ENCODE data around the gene SNX8.
"Not testable (repeated sequence)": the region's sequence is repeated elsewhere in the genome, so short reads cannot be mapped to it uniquely, and the experiment has no call there.

SNX8 gene

DNA sequence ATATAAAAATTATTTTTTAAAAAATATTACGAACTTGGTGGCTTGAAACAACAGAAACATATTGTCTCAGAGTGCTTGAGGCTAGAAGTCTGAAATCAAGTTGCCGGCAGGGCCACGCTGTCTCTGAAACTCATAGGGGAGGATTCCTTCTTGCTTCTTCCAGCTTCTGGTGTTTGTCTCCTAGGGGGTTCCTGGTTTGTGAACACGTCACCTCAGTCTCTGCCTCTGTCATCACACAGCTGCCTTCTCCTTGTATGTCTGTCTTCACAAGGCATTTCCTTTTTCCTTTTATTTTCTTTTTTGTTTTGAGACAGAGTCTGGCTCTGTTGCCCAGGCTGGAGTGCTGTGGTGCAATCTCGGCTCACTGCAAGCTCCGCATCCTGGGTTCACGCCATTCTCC lies 12.7 kb upstream of the SNX8 start:
- DNase-seq (ENCODE audit: low read depth): no peak

DNA sequence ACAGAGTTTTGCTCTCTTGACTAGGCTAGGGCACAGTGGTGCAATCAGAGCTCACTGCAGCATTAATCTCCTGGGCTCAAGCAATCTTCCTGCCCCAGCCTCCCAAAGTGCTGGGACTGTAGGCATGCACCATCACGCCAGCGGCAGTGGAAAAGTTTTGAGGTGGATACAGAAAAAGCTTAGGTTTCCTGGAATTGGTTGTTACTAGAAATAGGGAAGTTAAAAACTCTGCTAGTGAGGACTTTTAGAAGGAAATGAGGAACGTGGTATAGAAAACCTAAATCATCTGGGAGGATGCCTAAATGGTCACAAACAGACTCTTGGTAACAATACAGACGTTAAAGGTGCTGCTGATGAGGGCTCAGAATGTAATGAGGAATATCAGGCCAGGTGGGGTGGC lies 10.9 kb upstream of the SNX8 start:
- DNase-seq (ENCODE audit: low read depth): no peak

DNA sequence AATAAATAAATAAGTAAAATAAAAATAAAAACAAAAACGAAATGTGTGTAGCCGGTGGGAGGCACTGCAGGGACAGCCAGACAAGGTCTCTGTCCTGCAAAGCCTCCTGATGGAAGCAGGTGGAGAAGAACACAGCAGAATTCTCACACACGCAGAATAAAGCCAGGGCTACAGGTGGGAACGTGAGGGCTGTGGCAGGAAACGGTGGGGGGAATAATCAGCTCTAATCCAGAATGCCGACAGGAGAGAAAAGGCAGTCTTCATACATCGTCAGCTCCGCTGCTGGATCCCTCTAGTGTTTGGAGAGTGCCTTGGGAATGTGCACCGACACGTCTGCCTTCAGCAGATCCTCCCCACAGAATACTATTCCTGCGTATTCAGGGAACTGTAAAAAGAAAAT lies 6.8 kb upstream of the SNX8 start:
- no peak for DNase-seq (ENCODE audit: low read depth)

DNA sequence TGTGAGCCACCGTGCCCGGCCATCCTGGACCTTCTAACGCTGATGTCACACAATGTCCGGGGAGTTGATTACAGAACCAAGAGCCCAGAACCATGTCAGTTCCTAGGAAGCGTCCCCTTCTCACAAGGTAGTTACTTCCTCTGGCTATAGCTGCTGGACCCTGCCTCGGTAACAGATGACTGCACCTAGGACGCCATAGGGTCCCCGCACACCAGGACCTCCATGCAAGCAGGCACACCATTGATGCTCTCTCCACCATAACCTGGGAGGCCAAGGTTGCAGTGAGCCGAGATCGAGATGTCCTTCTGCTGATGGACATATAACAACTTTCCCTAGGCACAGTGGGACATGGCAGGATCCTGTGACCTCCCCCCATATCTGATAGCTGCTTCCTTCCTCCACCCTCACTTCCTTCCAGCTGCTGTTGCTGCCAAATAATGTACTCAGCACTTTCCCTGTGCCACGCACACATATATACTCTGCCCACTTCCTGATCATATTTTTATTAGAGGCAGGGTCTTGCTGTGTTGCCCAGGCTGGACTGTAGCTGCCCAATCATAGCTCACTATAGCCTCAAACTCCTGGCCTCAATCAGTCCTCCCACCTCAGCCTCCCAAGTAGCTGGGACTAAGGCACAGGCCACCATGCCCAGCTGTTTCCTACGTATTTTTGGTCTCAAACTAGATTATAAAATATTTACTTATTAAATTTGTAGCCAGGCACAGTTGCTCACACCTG lies 3.5 kb upstream of the SNX8 start:
- DNase-seq (ENCODE audit: low read depth): no peak

DNA sequence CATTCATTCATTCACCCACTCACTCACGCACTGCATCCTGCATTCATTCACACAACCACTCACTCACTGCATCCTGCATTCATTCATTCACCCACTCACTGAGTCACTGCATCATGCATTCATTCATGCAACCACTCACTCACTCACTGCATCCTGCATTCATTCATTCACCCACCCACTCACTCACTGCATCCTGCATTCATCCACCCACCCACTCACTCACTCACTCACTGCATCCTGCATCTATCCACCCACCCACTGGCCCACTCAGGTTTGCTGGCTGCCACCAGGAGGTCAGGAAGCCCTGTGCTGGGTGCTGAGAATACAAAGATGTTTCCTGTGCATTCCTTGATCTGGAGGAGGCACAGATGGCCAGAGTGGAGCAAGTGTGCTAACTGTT lies 2.3 kb upstream of the SNX8 start:
- DNase-seq (ENCODE audit: low read depth): no peak

DNA sequence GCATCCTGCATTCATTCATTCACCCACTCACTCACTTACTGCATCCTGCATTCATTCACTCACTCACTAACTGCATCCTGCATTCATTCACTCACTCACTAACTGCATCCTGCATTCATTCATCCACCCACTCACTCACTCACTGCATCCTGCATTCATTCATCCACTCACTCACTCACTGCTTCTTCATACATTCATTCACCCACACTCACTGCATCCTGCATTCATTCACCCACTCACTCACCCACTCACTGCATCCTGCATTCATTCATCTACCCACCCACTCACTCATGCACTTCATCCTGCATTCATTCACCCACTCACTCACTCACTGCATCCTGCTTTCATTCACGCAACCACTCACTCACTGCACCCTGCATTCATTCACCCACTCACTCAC lies 1.5 kb upstream of the SNX8 start:
- DNase-seq (ENCODE audit: low read depth): no peak

DNA sequence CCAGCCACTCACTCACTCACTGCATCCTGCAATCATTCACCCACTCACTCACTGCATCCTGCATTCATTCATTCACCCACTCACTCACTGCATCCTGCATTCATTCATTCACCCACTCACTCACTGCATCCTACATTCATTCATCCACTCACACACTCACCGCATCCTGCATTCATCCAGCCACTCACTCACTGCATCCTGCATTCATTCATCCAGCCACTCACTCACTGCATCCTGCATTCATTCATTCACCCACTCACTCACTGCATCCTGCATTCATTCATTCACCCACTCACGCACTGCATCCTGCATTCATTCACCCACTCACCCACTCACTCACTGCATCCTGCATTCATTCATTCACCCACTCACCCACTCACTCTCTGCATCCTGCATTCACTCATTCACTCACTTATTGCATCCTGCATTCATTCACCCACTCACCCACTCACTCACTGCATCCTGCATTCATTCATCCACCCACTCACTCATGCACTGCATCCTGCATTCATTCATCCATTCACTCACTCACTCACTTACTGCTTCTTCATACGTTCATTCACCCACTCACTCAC lies 802 bp upstream of the SNX8 start:
- DNase-seq (ENCODE audit: low read depth): not testable (repeated sequence)

DNA sequence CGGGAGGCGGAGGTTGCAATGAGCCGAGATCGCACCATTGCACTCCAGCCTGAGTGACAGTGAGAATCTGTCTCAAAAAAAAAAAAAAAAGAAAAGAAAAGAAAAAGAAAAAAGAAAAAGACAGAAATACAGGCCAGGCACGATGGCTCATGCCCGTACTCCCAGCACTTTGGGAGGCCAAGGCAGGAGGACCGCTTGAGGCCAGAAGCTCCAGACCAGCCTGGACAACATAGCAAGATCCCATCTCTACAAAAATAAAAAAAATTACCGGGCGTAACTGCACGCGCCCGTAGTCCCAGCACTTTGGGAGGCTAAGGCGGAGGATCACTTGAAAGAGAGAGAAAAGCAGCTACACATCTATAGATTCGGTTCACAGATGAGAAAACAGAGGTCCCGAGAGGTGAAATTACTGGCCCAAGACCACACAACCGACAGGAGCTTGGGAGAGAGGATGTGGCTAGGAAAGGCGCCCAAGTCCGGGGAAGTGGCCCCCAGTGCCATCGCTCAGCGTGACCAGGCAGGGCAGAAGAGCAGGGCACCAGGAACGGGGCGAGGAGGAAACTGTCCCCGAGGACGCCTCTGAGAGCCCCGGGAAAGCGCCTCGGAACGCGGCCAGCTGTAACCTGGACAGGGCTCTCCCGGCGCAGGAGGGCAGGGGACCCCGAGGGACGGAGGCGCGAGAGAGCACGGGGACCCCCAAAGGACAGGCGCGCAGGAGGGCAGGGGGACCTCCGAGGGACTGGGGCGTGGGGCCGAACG lies 612 bp downstream of the SNX8 start:
- no peak for DNase-seq (ENCODE audit: low read depth)

DNA sequence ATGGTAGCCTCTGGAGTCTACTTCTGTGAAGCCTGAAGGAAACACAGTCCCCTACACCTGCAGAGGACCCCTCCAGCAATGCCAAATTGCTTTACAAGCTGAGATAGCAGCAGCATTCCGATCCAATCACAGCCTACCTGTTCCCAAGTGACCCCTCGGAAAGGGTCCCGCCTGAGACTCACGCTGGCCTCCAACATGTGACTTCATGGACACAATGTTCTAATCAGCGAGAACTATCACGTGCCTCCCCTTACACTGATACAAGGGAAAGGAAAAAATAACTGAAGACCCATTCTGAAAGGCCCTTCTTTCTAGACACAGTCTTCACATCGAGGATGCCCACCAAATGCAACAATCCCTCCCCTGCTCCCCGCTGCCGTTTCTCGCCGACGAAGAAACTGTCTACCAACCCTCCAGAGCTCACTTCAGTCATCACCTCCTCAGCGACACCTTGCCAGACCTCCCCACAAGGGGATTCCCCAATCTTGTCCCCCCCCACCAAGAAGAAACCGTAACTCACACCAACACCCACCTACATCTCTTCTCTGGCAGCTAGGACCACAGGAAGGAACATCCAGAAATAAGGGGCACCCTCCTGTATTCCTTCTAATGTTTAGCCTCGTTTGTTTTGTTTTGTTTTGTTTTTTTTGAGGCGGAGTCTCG lies 1.8 kb downstream of the SNX8 start:
- DNase-seq (ENCODE audit: low read depth): no peak

DNA sequence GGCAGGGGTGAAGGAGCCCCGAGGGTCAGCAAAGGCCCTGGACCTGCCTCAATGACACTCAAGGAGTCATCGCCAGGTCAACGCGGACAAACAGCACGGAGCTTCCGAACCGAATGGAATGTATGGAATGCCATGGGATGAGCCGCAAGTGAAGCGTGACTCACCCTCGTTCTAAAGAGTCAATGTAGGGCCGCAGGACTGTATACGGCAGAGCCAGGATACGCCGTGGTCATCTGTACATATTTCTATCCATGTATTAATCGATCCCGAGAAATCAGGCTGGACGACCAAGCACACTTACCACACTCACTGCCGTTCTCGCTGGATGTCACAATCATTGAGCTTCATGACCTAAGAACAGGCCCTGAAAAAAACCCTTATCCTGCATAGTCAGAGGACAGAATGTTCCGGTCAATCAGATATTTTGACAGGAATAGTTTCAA lies 4.3 kb downstream of the SNX8 start:
- peak; percentile 98 for DNase-seq (ENCODE audit: low read depth)

DNA sequence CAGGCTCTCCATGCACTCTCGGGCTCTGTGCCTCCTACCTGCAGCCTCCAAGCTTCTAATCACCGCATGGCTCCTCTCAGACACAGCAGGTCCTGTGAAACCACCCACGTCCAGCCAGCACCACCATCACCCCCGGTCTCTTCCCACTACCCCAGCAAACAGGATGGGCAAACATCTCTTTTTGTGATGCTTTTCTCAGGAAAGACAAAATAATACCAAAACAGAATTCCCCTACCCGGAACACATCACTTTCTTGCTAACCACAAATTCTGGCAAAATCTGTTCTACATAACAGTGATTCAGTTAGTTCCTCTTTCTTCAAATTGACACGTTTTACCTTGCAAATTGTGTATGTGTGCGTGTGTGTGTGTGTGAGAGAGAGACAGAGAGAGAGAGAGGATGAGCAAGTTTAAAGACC lies 6.5 kb downstream of the SNX8 start:
- DNase-seq (ENCODE audit: low read depth): no peak

DNA sequence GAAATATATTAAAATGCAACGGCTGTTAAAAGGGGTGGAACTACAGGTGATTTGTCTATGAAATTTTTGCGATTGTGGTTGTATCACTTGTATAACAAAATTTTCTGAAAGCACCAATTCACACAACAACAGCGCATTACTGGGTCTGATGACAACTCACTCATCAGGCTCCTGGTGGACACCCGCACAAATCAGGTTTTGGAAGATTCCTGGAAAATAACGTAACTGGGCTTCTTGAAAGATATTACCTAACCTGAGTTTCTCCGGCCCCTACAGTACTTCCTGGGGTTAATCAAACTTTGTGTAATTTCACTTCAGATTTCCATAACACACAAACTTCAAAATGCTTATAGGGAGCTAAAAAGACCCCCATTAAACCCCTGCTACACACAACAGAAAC lies 7.6 kb downstream of the SNX8 start:
- DNase-seq (ENCODE audit: low read depth): no peak

DNA sequence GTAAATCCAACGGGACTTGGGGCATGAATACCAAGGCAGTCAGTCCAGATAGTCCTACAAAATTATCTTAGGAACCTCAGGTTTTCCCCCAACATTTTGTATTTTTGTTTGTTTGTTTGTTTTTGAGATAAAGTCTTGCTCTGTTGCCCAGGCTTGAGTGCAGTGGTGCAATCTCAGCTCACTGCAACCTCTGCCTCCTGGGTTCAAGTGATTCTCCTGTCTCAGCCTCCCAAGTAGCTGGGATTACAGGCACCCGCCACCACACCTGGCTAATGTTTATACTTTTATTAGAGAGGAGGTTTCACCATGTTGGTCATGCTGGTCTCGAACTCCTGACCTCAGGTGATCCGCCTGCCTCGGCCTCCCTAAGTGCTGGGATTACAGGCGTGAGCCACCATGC lies 9.0 kb downstream of the SNX8 start:
- DNase-seq (ENCODE audit: low read depth): not testable (repeated sequence)

DNA sequence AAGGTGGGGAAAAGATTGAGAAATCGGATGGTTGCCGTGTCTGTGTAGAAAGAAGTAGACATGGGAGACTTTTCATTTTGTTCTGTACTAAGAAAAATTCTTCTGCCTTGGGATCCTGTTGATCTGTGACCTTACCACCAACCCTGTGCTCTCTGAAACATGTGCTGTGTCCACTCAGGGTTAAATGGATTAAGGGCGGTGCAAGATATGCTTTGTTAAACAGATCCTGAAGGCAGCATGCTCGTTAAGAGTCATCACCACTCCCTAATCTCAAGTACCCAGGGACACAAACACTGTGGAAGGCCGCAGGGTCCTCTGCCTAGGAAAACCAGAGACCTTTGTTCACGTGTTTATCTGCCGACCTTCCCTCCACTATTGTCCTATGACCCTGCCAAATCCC lies 10.7 kb downstream of the SNX8 start:
- not testable (repeated sequence) for DNase-seq (ENCODE audit: low read depth)

DNA sequence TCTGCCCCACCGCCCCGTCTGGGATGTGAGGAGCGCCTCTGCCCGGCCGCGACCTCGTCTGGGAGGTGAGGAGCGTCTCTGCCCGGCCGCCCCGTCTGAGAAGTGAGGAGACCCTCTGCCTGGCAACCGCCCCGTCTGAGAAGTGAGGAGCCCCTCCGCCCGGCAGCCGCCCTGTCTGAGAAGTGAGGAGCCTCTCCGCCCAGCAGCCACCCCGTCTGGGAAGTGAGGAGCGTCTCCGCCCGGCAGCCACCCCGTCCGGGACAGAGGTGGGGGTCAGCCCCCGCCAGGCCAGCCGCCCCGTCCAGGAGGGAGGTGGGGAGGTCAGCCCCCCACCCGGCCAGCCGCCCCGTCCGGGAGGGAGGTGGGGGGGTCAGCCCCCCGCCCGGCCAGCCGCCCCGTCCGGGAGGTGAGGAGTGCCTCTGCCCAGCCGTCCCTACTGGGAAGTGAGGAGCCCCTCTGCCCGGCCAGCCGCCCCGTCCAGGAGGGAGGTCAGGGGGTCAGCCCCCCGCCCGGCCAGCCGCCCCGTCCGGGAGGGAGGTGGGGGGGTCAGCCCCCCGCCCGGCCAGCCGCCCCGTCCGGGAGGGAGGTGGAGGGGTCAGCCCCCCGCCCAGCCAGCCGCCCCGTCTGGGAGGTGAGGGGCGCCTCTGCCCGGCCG lies 11.4 kb downstream of the SNX8 start:
- DNase-seq (ENCODE audit: low read depth): not testable (repeated sequence)

DNA sequence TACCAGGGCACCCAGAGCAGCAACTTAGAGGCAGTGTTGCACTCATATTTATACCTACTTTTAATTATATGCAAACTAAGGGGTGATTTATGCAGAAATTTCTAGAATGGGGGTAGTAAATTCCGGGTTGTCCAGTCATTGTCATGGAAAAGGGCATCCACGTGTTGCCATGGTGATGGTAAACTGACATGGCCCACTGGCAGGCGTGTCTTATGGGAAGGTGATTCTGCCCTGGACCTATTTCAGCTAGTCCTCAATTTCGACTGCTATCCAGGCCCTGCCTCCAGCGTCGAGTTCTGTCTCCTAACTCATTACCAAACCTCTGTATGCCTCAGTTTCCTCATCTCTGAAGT lies 12.8 kb downstream of the SNX8 start:
- DNase-seq (ENCODE audit: low read depth): no peak

DNA sequence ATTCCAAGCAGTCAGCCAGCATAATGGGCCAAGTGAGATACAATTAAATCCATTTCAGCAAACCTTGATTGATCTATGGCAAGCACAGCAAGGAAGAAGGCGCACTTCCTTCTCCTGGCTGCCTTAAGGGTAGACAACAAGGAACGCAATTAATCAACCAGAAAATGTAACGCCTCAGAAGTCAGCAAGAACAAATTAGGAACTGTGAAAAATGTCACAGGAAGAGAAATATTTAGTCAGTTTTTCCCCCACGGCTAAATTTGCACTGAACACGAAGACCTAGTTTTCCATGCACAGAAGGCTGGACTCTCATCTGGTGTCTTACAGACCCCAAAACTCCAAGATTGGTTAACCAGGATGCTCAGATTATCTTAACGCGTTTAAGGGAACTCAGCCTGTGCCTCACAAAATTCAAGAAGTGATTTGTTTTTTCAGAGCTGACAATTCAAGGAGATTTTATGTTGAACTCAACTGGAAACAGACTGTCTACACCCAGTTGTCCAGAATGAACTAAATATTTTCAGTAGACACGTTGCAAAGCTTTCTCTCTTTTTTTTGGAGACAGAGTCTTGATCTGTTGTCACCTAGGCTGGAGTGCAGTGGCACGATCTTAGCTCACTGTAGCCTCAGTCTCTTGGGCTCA lies 14.2 kb downstream of the SNX8 start:
- DNase-seq (ENCODE audit: low read depth): no peak

DNA sequence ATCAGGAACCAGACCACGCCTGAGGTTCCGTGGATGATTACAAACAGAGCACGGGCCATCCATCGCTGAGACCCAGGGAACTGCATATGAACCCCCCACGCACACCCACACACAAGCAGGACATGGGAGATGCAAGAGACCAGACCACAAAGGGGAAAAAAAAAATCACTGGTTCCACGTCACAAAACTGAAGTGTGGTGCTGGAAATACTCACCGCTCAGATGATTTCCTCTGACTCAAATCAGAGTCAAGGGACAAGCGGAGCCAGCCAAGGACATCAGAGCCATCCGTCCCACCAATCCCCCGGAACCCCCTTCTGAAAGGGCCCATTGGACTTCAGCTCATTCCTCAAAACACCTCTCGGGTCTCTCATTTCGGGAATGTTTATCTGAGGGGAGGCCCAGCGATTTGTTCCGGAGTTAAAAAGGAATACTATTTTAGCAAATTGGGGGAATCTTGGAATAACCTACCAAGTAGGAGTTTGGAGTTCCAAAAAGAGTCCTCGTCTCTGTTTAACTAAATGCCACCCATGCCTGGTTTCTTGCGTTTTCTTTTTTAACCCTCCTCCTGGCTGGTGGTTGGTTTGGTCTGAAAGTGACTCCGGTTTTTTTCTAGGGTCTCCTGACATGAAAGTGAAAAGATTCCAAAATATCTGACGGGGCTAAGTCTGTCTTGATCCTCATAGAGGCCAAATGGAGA lies 15.0 kb downstream of the SNX8 start:
- DNase-seq (ENCODE audit: low read depth): no peak

DNA sequence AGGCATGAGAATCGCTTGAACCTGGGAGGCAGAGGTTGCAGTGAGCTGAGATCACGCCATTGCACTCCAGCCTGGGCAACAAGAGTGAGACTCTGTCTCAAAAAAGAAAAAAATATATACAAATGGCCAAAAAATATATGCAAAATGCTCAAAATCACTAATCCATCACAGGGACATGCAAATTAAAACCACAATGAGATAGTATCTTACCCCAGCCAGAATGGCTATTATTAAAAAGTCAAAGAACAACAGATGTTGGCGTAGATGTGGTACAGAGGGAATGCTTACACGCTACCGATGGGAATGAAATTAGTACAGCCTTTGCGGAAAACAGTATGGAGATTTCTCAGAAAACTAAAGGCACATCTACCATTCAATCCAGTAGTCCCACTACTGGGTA lies 17.4 kb downstream of the SNX8 start:
- DNase-seq (ENCODE audit: low read depth): no peak

DNA sequence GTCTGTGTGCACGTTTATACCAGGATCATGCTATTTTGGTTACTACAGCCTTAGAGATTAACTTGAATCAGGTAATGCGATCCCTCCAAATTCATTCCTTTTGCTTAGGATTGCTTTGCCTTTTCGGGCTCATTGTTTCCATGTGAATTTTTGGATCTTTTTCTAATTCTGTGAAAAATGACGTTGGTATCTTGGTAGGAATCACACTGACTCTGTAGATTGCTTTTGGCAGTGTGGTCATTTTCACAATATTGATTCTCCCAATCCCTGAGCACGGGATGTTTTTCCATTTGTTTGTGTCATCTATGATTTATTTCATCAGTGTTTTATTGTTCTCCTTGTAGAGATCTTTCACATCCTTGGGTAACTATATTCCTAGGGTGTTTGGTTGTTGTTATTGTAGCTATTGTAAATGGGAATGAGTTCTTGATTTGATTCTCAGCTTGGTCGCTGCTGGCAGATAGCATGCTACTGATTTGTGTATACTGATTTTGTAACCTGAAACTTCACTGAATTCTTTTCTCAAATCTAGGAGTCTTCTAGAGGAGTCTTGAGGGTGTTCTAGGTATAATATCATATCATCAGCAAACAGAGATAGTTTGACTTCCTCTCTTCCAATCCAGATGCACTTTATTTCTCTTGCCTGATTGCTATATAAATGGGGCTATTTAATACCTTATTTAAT lies 18.2 kb downstream of the SNX8 start:
- no peak for DNase-seq (ENCODE audit: low read depth)

DNA sequence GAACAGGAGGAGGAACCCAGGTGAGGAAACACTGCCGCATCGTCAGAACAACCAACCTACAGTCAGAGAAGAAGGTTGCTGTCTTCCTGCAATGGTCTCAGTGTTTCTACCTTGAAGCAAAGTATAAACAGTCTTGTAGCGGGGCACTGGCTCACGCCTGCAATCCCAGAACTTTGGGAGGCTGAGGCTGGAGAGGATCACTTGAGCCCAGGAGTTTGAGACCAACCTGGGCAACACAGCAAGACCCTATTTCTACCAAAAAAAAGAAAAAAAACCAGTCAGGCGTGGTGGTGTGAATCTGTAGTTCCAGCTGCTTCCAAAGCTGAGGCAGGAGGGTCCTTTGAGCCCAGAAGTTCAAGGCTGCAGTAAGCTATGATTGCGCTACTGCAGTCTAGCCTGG lies 23.4 kb downstream of the SNX8 start:
- no peak for DNase-seq (ENCODE audit: low read depth)

All from HS-5 (cell line).